Measurements from ENCODE around the gene GALNT13. TPM values are rescaled to one million over a fixed set of nuclear protein-coding genes. Genes with fewer than 3 reads are reported as not detected.

The GALNT13 gene
- total and polyA plus RNA-seq, 2 donors from 2014 or later: 0.57 TPM; not detected in 1

DNA sequence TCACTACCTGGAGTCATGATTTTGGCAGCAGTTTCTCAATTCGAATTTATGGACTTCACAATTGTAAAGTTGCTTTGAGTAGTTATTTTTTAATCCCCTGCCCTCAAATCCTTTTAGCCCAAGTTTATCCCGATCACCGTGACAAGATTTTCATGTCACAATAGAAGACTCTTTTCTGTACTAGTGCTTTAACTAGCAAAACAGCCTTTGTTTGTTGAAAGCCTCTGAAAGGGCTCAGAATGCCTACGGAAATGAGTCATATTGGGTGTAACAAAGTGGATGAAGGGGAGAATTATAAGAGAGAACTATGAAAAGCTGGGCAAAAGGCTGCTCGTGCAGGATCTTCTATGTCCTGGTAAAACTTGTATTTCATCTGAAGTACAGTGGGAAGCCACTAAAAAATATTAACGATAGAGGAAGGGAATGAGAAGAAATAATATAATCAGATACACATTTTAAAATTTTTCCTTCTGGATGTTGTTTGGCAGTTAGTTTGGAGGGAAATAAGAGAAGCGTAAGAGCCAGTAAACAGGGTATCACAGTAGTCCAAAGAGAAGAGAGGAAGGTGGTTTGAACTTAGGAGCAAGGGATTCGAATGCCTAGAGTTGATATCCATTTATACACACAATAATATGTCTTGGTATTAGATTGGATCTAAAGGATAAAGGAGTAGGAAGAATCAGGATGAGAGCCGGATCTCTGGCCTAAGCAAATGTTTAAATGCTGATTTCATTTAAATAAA is 114.9 kb downstream of the GALNT13 start:
- Histone ChIP-seq H3K9me3 (ENCODE audit: control insufficient read depth in 2 of 3, insufficient read depth in 1 of 3, low read length in 3 of 3) (no peaks in the 10 kb centered on the region), H3K36me3 (ENCODE audit: control insufficient read depth in 2 of 3, insufficient read depth in 3 of 3, low read length in 3 of 3) (no peaks in the 10 kb centered on the region), H3K4me1 (ENCODE audit: control insufficient read depth in 2 of 3, insufficient read depth in 2 of 3, low read depth in 1 of 3, low read length in 3 of 3) (no peaks in the 10 kb centered on the region), H3K4me3 (ENCODE audit: low read length in 3 of 3) (no peak overlapping the region), H3K27me3 (ENCODE audit: control insufficient read depth, insufficient read depth, low read length) (no peaks in the 10 kb centered on the region), H3K9ac (ENCODE audit: low read length in 3 of 3) (no peak overlapping the region), H3K27ac (ENCODE audit: low read depth in 2 of 2, low read length in 2 of 2) (no peak overlapping the region)
- TF ChIP-seq CTCF (IDR thresholded peaks at IDR 0.05; ENCODE audit: borderline replicate concordance, extremely low read depth, insufficient read depth): no peak
- FAIRE-seq (no peak), DNase-seq (no peak)
- intact Hi-C loops (cut with DNase I): no loop called here

- Histone ChIP-seq H3K36me3 (ENCODE audit: control insufficient read depth in 2 of 3, insufficient read depth in 3 of 3, low read length in 3 of 3) (no peaks in the 10 kb centered on the region), H3K27ac (ENCODE audit: low read depth in 2 of 2, low read length in 2 of 2) (no peak overlapping the region), H3K4me1 (ENCODE audit: control insufficient read depth in 2 of 3, insufficient read depth in 2 of 3, low read depth in 1 of 3, low read length in 3 of 3) (no peaks in the 10 kb centered on the region), H3K9ac (ENCODE audit: low read length in 3 of 3) (no peak overlapping the region), H3K9me3 (ENCODE audit: control insufficient read depth in 2 of 3, insufficient read depth in 1 of 3, low read length in 3 of 3) (no peaks in the 10 kb centered on the region), H3K27me3 (ENCODE audit: control insufficient read depth, insufficient read depth, low read length) (no peaks in the 10 kb centered on the region), H3K4me3 (ENCODE audit: low read length in 3 of 3) (no peak overlapping the region)
- no peak for DNase-seq
- no peak for TF ChIP-seq CTCF (IDR thresholded peaks at IDR 0.05; ENCODE audit: borderline replicate concordance, extremely low read depth, insufficient read depth)
- FAIRE-seq: no peak
- intact Hi-C loops (cut with DNase I): no loop called here
Measured at GRCh38 chr2:153990771-153991170, 119.0 kb downstream of the GALNT13 start.

DNA sequence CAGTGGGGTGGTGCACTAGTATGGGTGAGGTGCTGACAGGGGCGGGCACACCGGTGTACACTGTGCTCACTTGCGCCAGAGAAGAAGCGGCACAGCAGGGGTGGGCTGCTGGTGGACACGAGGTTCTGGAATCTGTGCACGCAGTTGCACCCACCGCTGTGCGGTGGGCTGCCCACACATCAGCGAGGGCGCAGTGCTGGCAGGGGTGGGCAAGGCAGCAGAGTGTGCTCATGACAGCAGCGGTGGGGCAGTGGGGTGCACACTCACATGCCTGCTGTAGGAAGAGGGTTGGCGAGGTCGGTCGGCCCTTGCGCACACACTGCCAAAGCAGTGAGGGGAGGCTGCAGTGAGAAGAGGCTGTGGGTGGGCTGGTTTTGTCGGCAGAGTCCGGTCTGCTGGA is 141.8 kb downstream of the GALNT13 start:
- Histone ChIP-seq H3K27me3 (ENCODE audit: control insufficient read depth, insufficient read depth, low read length) (no peaks in the 10 kb centered on the region), H3K4me1 (ENCODE audit: control insufficient read depth in 2 of 3, insufficient read depth in 2 of 3, low read depth in 1 of 3, low read length in 3 of 3) (no peaks in the 10 kb centered on the region), H3K27ac (ENCODE audit: low read depth in 2 of 2, low read length in 2 of 2) (no peak overlapping the region), H3K9ac (ENCODE audit: low read length in 3 of 3) (no peak overlapping the region), H3K36me3 (ENCODE audit: control insufficient read depth in 2 of 3, insufficient read depth in 3 of 3, low read length in 3 of 3) (no peaks in the 10 kb centered on the region), H3K9me3 (ENCODE audit: control insufficient read depth in 2 of 3, insufficient read depth in 1 of 3, low read length in 3 of 3) (no peaks in the 10 kb centered on the region), H3K4me3 (ENCODE audit: low read length in 3 of 3) (no peak overlapping the region)
- FAIRE-seq: no peak
- no peak for TF ChIP-seq CTCF (IDR thresholded peaks at IDR 0.05; ENCODE audit: borderline replicate concordance, extremely low read depth, insufficient read depth)
- DNase-seq: peak in 1 of 5 donors; percentile 63
- intact Hi-C loops (cut with DNase I): no loop called here
